OCI-LY3 (cell line): Measurements from ENCODE around the gene COL4A2.

Source experiments
- EZH2phosphoT487 ChIP-seq: fragments of 200-600 bp; shearing (Covaris generic); IDR thresholded peaks from 2 replicates; pipeline ENCODE4 v1.6.1; 2018; ENCODE audit warnings: antibody characterized with exemption, mixed run types, low read depth
- TF ChIP-seq, protein P1 (sequence below): fragments of 200-600, 300-600 bp; sonication (generic); IDR thresholded peaks from 2 replicates; pipeline ENCODE4 v1.5.1; 2014; ENCODE audit warnings: antibody characterized with exemption, low read length, low read depth

DNA sequence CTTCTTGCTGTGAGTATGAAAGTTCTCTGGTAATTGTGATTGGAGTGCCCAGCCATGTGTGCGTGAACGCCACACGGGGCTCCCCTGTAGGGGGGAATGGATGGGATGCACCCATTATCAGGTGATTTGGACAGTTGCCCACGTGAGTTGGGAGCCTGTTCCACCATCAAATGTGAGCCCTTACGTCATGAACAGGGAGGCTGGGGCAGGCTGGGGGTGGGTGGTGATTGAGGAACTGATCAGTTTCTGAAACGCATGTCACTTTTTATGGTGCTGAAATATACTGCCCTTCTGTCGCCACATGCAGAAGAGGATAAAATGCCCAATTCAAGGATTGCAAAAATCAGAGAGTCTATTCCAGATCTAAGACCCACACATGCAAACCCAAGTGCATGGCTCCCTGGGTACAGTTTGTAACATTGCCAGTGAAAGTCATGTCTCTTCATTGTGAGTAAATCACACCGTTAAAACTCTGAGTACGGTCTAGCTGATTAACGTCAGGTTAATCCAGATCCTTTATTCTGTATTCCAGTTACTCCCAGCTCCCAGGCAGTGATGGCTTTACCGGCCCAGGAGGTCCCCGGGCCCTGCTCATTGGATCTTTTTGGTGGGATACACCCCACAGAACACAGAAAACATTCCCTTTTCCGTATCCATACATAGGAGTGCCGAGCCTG, 164.2 kb downstream of the COL4A2 start:
- no peak for TF ChIP-seq EZH2phosphoT487
- TF ChIP-seq, protein P1, sequence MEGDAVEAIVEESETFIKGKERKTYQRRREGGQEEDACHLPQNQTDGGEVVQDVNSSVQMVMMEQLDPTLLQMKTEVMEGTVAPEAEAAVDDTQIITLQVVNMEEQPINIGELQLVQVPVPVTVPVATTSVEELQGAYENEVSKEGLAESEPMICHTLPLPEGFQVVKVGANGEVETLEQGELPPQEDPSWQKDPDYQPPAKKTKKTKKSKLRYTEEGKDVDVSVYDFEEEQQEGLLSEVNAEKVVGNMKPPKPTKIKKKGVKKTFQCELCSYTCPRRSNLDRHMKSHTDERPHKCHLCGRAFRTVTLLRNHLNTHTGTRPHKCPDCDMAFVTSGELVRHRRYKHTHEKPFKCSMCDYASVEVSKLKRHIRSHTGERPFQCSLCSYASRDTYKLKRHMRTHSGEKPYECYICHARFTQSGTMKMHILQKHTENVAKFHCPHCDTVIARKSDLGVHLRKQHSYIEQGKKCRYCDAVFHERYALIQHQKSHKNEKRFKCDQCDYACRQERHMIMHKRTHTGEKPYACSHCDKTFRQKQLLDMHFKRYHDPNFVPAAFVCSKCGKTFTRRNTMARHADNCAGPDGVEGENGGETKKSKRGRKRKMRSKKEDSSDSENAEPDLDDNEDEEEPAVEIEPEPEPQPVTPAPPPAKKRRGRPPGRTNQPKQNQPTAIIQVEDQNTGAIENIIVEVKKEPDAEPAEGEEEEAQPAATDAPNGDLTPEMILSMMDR, result no peak
